Duodenal mucosa (tissue), 2 donors: ENCODE measurements around the gene FALEC.

Source experiments
- H3K27ac ChIP-seq: one replicate; pipeline ENCODE4 v1.7.0; 2013; ENCODE audit warnings: low read depth, low read length
- H3K27me3 ChIP-seq, 2 donors: one replicate each; pipeline ENCODE4 v1.7.0; 2013; ENCODE audit warnings: low read length in 2 of 2, control low read depth in 1 of 2; ENCODE audit not compliant: insufficient read depth in 2 of 2, control insufficient read depth in 1 of 2
- H3K36me3 ChIP-seq, 2 donors: one replicate each; pipeline ENCODE4 v1.7.0; 2013; ENCODE audit warnings: low read length in 2 of 2, control low read depth in 1 of 2; ENCODE audit not compliant: insufficient read depth in 2 of 2, control insufficient read depth in 1 of 2
- H3K4me1 ChIP-seq, 2 donors: one replicate each; pipeline ENCODE4 v1.7.0; 2013; ENCODE audit warnings: low read length in 2 of 2, control low read depth in 1 of 2; ENCODE audit not compliant: insufficient read depth in 2 of 2, control insufficient read depth in 1 of 2
- H3K4me3 ChIP-seq, 2 donors: one replicate each; pipeline ENCODE4 v1.7.0; 2013; ENCODE audit warnings: low read length in 2 of 2, low read depth in 1 of 2
- H3K9ac ChIP-seq, 2 donors: one replicate each; pipeline ENCODE4 v1.7.0; 2013; ENCODE audit warnings: low read length in 2 of 2, low read depth in 1 of 2
- H3K9me3 ChIP-seq, 2 donors: one replicate each; pipeline ENCODE4 v1.7.0; 2013; ENCODE audit warnings: low read length in 2 of 2, control low read depth in 1 of 2; ENCODE audit not compliant: control insufficient read depth in 1 of 2

Gene FALEC

GRCh38 chr1:150515328-150516049 is at the start of gene FALEC:
Gene FALEC, plus strand, starts transcription at chr1:150515752.
- no peaks in the 10 kb centered on the region for H3K9me3 ChIP-seq

GRCh38 chr1:150466964-150467363 is 48.6 kb upstream of the FALEC start:
- Histone ChIP-seq H3K9me3 (no peaks in the 10 kb centered on the region), H3K4me3 (no peak overlapping the region), H3K27me3 (no peaks in the 10 kb centered on the region), H3K36me3 (peaks cover 25 to 48% of the 10 kb centered on the region in 2 donors), H3K9ac (no peak overlapping the region), H3K4me1 (no peaks in the 10 kb centered on the region), H3K27ac (no peak overlapping the region)

More at GRCh38 chr1:150515328-150516049, at the start of gene FALEC:
- peaks cover 0 to 4% of the 10 kb centered on the region in 2 donors for H3K36me3 ChIP-seq
- peak within 1 kb of the TSS; percentile 79 to 84 for H3K9ac ChIP-seq
- H3K27me3 ChIP-seq, result no peaks in the 10 kb centered on the region
- H3K27ac ChIP-seq, result peak within 1 kb of the TSS; percentile 67
- peak within 1 kb of the TSS; percentile 84 to 95 for H3K4me3 ChIP-seq
- peaks cover 3 to 17% of the 10 kb centered on the region in 2 donors for H3K4me1 ChIP-seq

- peaks cover 38 to 57% of the 10 kb centered on the region in 2 donors for H3K36me3 ChIP-seq
- no peak overlapping the region for H3K4me3 ChIP-seq
- no peaks in the 10 kb centered on the region for H3K4me1 ChIP-seq
- no peaks in the 10 kb centered on the region for H3K27me3 ChIP-seq
- no peak overlapping the region for H3K27ac ChIP-seq
- no peak overlapping the region for H3K9ac ChIP-seq
- H3K9me3 ChIP-seq, result no peaks in the 10 kb centered on the region
These were observed 46.3 kb upstream of the FALEC start for GRCh38 chr1:150469291-150469690.

DNA sequence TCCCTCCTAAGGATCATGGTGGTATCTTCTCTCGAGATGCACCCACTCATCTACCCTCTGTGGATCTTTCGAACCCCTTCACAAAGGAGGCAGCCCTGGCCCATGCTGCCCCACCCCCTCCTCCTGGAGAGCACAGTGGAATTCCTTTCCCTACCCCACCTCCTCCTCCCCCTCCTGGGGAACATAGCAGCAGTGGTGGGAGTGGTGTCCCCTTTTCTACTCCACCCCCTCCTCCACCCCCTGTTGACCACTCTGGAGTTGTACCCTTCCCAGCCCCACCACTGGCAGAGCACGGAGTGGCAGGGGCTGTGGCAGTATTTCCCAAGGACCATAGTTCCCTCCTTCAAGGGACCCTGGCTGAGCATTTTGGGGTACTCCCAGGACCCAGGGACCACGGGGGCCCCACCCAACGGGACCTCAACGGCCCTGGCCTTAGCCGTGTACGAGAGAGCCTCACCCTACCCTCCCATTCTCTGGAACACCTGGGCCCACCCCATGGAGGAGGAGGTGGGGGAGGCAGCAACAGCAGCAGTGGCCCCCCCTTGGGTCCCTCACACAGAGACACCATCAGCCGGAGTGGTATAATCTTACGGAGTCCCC is 42.9 kb upstream of the FALEC start:
- no peak overlapping the region for H3K27ac ChIP-seq
- no peak overlapping the region for H3K4me3 ChIP-seq
- H3K9me3 ChIP-seq, result no peaks in the 10 kb centered on the region
- H3K9ac ChIP-seq, result no peak overlapping the region
- peaks cover 30 to 37% of the 10 kb centered on the region in 2 donors for H3K36me3 ChIP-seq
- peaks cover 4 to 5% of the 10 kb centered on the region in 2 donors for H3K4me1 ChIP-seq
- H3K27me3 ChIP-seq, result no peaks in the 10 kb centered on the region

DNA sequence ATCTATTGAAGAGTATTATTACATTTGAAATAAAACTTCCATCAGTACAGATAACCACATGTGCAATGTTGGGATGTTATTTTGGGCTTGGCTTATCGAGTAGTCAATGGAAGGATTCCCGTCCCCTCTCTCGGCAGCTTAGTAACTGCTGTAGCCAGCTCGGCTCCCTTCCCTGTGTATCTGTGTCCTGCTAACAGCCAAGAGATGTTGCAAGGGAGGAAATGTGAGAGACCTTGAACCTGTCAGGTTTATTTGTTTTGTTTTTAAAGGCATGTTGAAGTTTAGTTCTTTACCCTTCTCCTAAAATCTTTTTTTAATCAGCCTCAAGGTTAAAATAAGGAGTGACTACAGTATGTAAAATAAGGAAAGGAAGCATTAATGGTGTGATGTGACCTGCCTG is 41.9 kb upstream of the FALEC start:
- peaks cover 6 to 9% of the 10 kb centered on the region in 2 donors for H3K4me1 ChIP-seq
- H3K9ac ChIP-seq, result no peak overlapping the region
- peaks cover 30 to 37% of the 10 kb centered on the region in 2 donors for H3K36me3 ChIP-seq
- H3K9me3 ChIP-seq, result no peaks in the 10 kb centered on the region
- no peak overlapping the region for H3K4me3 ChIP-seq
- no peak overlapping the region for H3K27ac ChIP-seq
- no peaks in the 10 kb centered on the region for H3K27me3 ChIP-seq

- peaks cover 6 to 9% of the 10 kb centered on the region in 2 donors for H3K4me1 ChIP-seq
- H3K36me3 ChIP-seq, result peaks cover 30 to 34% of the 10 kb centered on the region in 2 donors
- no peak overlapping the region for H3K4me3 ChIP-seq
- no peak overlapping the region for H3K9ac ChIP-seq
- no peak overlapping the region for H3K27ac ChIP-seq
- H3K27me3 ChIP-seq, result no peaks in the 10 kb centered on the region
- H3K9me3 ChIP-seq, result no peaks in the 10 kb centered on the region
These were observed 40.7 kb upstream of the FALEC start for GRCh38 chr1:150474869-150475268.

- no peak overlapping the region for H3K4me3 ChIP-seq
- H3K27me3 ChIP-seq, result no peaks in the 10 kb centered on the region
- H3K27ac ChIP-seq, result no peak overlapping the region
- no peak overlapping the region for H3K9ac ChIP-seq
- peaks cover 15 to 18% of the 10 kb centered on the region in 2 donors for H3K36me3 ChIP-seq
- no peaks in the 10 kb centered on the region for H3K9me3 ChIP-seq
- peaks cover 6 to 9% of the 10 kb centered on the region in 2 donors for H3K4me1 ChIP-seq
These were observed 38.8 kb upstream of the FALEC start for GRCh38 chr1:150476754-150477153.

DNA sequence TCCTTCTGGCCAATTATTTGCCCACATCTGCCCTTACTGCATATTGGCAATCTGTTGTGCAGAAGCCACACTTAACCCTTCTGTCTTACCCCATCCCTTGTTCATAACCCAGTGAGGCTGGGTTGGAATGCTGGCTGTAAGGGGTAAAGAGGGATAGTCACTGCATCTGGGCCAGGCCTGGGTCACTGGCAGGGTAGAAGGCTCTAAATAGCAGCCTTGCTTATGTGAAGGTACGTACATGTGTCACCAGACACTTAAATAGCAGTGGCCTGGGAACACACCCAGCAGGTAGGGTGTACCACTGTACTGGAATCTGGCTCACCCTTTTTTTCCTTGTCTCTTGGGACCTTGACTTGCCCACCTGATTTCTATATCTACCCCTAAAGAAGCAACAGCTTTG is 38.2 kb upstream of the FALEC start:
- Histone ChIP-seq H3K4me3 (no peak overlapping the region), H3K27ac (no peak overlapping the region), H3K4me1 (peaks cover 6 to 9% of the 10 kb centered on the region in 2 donors), H3K36me3 (peaks cover 9 to 12% of the 10 kb centered on the region in 2 donors), H3K9ac (no peak overlapping the region), H3K27me3 (no peaks in the 10 kb centered on the region), H3K9me3 (no peaks in the 10 kb centered on the region)

- Histone ChIP-seq H3K4me3 (no peak overlapping the region), H3K9me3 (no peaks in the 10 kb centered on the region), H3K36me3 (peaks cover 5 to 8% of the 10 kb centered on the region in 2 donors), H3K9ac (no peak overlapping the region), H3K4me1 (peaks cover 6 to 9% of the 10 kb centered on the region in 2 donors), H3K27ac (no peak overlapping the region), H3K27me3 (no peaks in the 10 kb centered on the region)
These were observed 37.8 kb upstream of the FALEC start for GRCh38 chr1:150477733-150478132.

- Histone ChIP-seq H3K4me3 (no peak overlapping the region), H3K9ac (no peak overlapping the region), H3K27ac (no peak overlapping the region), H3K4me1 (peaks cover 6 to 9% of the 10 kb centered on the region in 2 donors), H3K27me3 (no peaks in the 10 kb centered on the region), H3K36me3 (no peaks in the 10 kb centered on the region), H3K9me3 (no peaks in the 10 kb centered on the region)
These were observed 36.2 kb upstream of the FALEC start for GRCh38 chr1:150479370-150479769.
